Inferior parietal cortex (tissue), 1 donor: ENCODE results near the gene AGR3.

Experiments used
- DNase-seq: peaks from one replicate; pipeline ENCODE4 v3.0.0-alpha.2; 2016; ENCODE audit errors: extremely low spot score

AGR3 gene

GRCh38 chr7:16881844-16882243 lies at the start of gene AGR3:
TSS of gene AGR3 (minus strand) at chr7:16881983. CDS start at chr7:16878618, 3,365 bp downstream.
- no peak for DNase-seq

DNA sequence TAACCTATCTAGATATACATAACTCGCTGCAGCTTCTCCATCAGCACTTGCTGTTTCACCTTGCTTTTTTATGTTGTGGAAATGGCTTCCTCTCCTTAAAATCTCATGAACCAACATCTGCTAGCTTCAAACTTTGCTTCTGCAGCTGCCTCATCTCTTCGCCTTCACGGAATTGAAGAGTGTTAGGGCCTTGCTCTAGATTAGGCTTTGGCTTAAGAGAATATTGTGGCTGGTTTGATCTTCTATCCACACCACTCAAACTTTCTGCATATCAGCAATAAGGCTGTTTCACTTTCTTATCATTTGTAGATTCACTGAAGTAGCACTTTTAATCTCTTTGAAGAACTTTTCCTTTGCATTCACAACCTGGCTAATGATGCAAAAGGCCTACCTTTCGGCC lies 49.2 kb upstream of the AGR3 start:
- DNase-seq = no peak

DNA sequence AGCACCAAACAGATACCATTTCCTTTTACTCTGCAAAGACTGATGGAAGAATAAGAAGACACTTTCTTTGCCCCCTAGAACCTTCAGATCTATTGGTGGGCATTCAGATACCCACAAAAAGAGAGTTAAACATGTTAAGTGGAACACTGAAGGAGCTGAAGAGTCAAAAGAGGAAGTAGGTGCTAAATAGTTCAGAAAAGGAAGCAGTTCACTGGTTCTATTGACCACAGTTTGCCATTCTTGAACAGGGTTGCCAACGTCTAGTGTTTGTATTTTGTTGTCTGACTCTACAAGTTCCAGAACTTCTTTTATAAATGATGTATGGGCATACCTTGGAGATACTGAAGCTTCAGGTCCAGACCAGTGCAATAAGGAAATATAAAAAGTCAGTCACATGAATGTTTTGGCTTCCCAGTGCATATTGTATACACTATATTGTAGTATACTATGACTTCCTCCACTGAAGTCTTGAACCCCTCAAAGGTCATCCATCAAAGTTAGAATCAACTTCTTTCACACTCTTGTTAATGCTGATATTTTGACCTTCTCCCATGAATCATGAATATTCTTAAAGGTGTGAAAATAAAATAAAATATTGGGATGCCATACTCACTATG lies 47.5 kb upstream of the AGR3 start:
- DNase-seq = no peak

GRCh38 chr7:16926861-16927260 lies 45.1 kb upstream of the AGR3 start:
- DNase-seq = no peak

GRCh38 chr7:16926283-16926682 lies 44.5 kb upstream of the AGR3 start:
- DNase-seq = no peak

DNA sequence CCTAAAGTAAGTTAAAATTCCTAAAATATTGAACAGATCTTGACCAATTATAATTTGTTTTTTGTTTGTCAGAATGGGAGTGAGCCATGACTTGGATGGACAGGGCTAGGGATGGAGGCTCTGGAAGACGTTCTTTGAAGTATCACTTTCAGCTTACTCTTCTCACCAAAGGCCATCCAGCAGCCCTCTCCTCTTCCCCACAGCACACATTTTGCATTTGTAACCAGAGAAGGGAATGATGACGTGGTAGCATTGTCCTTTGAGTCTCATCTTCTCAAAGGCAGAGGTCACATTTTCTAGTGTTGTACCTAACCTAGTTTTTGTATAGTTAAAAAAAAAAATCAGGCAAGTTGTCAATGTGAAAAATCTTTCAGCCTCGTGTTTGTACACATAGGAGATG lies 43.8 kb upstream of the AGR3 start:
- DNase-seq = no peak

GRCh38 chr7:16923019-16923418 lies 41.2 kb upstream of the AGR3 start:
- DNase-seq = no peak

- no peak for DNase-seq
These were observed 40.0 kb upstream of the AGR3 start for GRCh38 chr7:16921644-16922257.

DNA sequence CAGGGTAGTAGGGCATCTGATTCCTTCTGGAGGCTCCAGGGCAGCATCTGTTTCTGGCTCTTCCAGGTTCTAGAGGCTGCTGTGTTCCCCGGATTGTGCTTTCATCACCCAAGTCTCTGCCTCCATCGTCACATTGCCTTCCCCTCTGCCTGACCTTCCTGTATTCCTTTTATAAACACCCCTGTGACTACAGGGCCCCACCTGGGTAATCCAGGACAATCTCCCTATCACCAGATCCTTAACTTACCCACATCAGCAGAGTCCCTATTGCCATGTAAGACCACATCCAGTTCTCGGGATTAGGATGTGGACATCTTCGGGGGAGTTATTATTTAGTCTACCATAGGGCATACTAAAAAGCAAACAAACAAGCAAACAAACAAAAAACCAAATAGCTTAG lies 39.4 kb upstream of the AGR3 start:
- no peak for DNase-seq

GRCh38 chr7:16919440-16919839 lies 37.7 kb upstream of the AGR3 start:
- DNase-seq = no peak

GRCh38 chr7:16918288-16918895 lies 36.6 kb upstream of the AGR3 start:
- DNase-seq = peak; percentile 81

DNA sequence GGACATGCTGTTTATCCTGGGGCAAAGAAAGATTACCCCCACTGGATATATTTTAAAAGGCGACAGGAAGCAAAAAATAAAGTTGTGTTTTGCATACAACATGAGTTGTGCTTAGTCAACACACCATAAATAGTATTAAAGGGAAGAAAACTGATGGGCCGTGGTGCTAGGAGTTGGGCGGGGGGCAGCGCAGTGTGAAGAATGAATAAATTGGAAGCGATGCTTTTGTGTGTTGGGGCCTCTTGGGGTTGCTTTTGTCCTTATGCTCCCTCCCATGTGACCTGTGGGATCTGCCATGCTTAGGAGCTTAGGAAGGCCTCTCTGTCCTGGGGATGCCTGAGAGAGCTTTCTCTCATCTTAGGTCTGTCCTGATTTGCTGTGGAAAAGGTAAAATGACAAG lies 35.0 kb upstream of the AGR3 start:
- no peak for DNase-seq

- DNase-seq = no peak
These were observed 34.4 kb upstream of the AGR3 start for GRCh38 chr7:16916105-16916639.

DNA sequence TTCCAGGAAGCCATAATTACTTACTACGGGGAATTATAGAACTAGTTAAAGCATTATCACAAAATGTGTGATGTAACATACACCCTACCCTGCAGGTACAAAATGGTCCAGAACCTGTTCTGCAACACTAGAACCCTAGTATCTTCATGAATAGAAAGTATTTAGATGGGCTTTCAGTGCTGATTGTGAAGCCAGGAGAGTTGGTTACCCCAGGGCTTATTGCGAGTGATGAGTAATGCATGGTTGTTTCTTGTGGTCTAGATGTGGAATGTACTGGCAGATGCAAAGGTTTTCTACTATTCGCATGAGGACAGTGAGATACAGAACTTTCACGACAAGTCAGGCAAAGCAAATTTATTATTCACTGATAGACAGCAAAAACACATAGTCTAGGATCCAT lies 33.6 kb upstream of the AGR3 start:
- DNase-seq = no peak

DNA sequence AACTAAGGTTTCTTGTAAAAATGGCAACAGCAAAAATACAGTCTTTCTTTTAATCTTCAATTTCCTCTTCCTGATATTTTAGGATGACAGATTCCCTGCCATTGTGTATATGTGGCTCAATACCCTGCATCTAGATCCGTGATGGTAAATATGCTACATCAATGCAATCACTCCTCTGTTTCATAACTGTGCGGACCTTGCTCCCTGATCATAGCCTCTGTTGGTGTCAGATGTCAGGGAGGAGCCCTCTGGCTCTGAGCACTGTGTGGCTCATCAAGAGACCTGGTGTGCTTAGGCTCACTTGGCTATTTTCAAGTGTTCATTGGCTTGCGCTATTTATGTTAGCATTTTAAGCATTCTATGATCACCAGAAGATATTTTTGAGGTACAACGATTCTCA lies 33.0 kb upstream of the AGR3 start:
- DNase-seq = no peak

DNA sequence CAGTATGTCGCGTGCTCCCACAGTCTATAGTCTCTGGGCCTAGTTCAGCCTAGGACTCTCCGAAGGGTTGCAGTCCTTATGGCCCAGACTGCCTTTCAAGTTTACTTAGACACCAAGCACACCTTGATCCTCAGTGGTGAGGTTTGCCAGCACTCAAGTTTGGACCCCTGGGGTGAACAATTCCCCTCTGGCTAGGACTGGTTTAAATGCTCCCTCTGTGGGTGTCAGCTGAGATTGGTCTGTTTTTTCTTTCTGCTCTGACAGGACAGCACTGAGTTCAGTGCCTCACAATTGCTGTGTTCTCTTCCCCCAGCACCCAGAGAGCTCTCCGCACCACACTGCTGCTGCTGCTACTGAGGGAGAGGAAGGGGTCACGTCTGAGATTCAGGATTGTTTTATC lies 31.9 kb upstream of the AGR3 start:
- no peak for DNase-seq

- no peak for DNase-seq
These were observed 30.8 kb upstream of the AGR3 start for GRCh38 chr7:16912540-16912939.

DNA sequence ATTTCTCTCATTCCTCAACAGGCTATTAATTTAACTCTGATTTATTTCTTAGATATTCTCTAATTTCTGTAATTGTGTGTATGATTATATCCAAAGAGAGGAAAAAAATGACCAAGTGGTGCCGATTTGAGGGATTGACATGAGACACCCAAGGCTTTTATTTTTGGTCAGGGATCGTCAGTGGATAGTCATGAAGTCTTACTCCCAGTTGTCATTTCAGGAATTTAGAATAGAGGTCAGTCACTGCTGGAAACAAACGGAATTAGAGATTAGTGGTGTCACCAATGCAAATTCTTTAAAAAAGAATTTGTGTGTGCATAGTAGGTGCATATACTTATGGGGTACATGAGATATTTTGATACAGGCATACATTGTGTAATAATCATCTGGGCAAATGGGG lies 26.8 kb upstream of the AGR3 start:
- no peak for DNase-seq

GRCh38 chr7:16905300-16906044 lies 23.7 kb upstream of the AGR3 start:
- no peak for DNase-seq

DNA sequence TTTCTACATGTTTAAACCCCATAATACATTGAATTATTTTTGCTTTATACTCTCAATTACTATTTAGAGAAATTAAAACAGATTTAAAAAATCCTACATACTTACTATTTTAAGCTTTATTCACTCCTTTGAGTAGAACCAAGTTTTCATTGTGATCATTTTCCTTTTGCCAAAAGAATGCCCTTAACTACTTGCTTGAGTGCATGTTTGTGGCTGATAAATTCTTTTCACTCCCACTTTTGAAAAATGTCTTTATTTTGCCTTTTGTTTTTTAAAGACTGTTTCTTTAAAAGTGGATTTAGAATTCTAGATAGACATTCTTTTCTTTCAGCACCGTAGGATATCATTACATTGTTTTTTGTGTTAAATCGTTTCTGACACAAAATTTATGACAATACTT lies 22.3 kb upstream of the AGR3 start:
- no peak for DNase-seq

DNA sequence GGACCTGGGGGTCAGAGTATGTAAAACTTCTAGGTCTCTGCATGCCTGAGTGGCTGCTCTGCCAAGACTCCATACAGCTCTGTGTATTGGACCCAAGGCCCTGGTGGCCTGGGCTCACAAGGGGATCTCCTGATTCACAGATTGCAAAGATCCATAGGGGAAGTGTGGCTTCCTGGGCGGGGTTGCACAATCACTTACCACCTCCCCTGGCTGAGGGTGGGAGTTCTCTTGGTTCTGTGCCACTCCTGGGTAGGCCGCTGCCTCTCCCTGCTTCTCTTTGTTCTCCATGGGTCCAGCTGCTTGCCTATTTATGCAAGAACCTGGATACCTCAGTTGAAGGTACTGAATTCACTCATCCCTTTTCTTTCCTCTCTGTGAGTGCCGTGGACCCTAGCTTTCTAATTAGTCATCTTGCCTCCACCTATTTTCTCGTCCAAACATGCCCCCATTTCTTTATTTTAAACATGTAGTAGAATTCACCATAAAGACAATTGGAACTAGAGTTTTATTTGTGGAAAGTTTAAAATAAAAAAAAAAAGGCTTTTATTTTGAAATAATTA lies 18.5 kb upstream of the AGR3 start:
- DNase-seq = no peak
